Brain microvascular endothelial cell (primary cell): ENCODE results near the gene NUP62.

Experiments used
- DNase-seq: peaks from one replicate; pipeline ENCODE4 v3.0.0-alpha.2; 2020
- H3K27ac ChIP-seq: fragments of 250-450 bp; sonication (Bioruptor Pico); 2 replicates; pipeline ENCODE4 v1.5.1; 2020; ENCODE audit warnings: mild to moderate bottlenecking, moderate library complexity
- H3K27me3 ChIP-seq: fragments of 250-450 bp; sonication (Bioruptor Pico); replicated peaks from 2 replicates; pipeline ENCODE4 v1.5.1; 2020; ENCODE audit warnings: mild to moderate bottlenecking
- H3K36me3 ChIP-seq: fragments of 250-450 bp; sonication (Bioruptor Pico); replicated peaks from 2 replicates; pipeline ENCODE4 v1.5.1; 2020; ENCODE audit warnings: mild to moderate bottlenecking
- H3K4me3 ChIP-seq: 2 replicates; pipeline ENCODE4 v1.5.1; 2011; ENCODE audit warnings: low read depth, mild to moderate bottlenecking, control low read depth, low read length, moderate library complexity
- in situ Hi-C: cut with HindIII; loops from 2 replicates; pipeline ENCODE4 v1.10.0; 2017; ENCODE audit warnings: low sequenced_read_pairs, low pct_ligation_motif_present
- TF ChIP-seq, protein P1 (sequence below): IDR thresholded peaks from 2 replicates; pipeline ENCODE4 v1.5.1; 2011; ENCODE audit warnings: low read depth, mild to moderate bottlenecking, moderate library complexity, low read length, control low read depth, inconsistent platforms; ENCODE audit errors: missing control alignments

NUP62 gene

DNA sequence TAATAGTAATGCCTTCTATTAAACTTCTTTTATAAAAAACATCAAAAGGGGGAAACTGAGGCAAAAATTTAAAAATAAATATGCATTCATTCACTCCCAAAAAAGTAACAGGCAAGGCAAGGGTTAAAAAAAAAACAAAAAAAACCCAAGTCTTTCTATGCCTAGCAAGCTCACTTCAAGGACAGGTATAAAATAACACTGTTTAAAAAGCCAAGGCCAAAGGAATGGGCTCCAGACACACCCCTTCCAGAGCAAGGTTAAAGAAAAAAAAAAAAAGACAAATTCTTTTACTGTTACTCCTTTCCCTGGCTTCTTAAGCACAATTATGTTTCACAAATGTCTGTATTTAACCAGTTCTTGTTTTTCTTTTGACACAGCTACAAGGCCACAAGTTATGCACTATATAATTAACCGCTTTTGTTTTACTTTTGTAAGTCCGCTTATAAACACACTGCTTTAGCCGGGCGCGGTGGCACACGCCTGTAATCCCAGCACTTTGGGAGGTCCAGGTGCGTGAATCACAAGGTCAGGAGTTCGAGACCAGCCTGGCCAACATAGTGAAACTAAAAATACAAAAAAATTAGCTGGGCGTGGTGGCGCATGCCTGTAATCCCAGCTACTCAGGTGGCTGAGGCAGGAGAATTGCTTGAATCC is 28.1 kb upstream of the NUP62 start:
- TF ChIP-seq, protein P1, sequence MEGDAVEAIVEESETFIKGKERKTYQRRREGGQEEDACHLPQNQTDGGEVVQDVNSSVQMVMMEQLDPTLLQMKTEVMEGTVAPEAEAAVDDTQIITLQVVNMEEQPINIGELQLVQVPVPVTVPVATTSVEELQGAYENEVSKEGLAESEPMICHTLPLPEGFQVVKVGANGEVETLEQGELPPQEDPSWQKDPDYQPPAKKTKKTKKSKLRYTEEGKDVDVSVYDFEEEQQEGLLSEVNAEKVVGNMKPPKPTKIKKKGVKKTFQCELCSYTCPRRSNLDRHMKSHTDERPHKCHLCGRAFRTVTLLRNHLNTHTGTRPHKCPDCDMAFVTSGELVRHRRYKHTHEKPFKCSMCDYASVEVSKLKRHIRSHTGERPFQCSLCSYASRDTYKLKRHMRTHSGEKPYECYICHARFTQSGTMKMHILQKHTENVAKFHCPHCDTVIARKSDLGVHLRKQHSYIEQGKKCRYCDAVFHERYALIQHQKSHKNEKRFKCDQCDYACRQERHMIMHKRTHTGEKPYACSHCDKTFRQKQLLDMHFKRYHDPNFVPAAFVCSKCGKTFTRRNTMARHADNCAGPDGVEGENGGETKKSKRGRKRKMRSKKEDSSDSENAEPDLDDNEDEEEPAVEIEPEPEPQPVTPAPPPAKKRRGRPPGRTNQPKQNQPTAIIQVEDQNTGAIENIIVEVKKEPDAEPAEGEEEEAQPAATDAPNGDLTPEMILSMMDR = no peak
- in situ Hi-C loops = no loop called here
- H3K27ac ChIP-seq = no peak overlapping the region
- H3K36me3 ChIP-seq = no peaks in the 10 kb centered on the region
- no peak overlapping the region for H3K4me3 ChIP-seq
- no peaks in the 10 kb centered on the region for H3K27me3 ChIP-seq
- no peak for DNase-seq

DNA sequence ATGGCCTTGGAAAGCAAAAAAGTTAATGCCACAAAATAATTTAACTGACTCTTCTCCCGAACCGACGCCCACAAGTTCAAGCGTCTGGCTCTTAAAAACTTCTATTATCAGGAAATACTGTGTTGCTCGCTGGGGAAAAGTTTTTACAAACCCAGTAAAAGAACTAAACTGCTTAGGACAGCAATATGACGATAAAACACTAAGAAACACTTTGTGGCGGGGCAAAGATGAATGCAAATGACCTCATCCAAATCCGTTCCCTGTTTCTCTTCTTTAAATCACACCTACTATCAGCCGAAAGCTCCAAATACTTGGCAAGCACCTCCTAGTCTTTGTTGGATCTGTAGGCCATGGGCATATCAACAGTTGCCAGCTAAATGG is 26.8 kb upstream of the NUP62 start:
- no peaks in the 10 kb centered on the region for H3K36me3 ChIP-seq
- in situ Hi-C loops = no loop called here
- H3K27me3 ChIP-seq = no peaks in the 10 kb centered on the region
- TF ChIP-seq, protein P1 = no peak
- H3K4me3 ChIP-seq = no peak overlapping the region
- H3K27ac ChIP-seq = no peak overlapping the region
- no peak for DNase-seq

DNA sequence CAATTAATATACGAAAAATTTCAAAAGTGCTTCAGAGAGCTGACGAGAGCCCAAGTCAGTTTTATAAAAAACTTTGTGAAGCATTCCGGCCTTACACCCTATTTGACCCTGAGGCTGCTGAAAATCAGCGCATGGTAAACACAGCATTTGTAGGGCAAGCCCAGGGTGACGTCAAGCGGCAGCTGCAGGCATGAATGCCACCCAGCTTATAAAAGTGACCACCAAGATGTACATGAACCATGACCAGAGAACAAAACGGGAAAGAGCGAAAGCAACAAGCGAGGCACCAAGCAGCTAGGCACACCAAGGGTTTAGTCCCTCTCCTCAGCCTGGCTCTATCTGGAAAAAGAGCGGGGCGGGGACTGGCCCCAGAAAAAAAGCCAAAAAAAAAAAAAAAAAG is 25.6 kb upstream of the NUP62 start:
- Histone ChIP-seq H3K27ac (no peak overlapping the region), H3K36me3 (no peaks in the 10 kb centered on the region), H3K4me3 (no peak overlapping the region), H3K27me3 (no peaks in the 10 kb centered on the region)
- TF ChIP-seq, protein P1 = no peak
- DNase-seq = no peak
- in situ Hi-C loops = no loop called here

DNA sequence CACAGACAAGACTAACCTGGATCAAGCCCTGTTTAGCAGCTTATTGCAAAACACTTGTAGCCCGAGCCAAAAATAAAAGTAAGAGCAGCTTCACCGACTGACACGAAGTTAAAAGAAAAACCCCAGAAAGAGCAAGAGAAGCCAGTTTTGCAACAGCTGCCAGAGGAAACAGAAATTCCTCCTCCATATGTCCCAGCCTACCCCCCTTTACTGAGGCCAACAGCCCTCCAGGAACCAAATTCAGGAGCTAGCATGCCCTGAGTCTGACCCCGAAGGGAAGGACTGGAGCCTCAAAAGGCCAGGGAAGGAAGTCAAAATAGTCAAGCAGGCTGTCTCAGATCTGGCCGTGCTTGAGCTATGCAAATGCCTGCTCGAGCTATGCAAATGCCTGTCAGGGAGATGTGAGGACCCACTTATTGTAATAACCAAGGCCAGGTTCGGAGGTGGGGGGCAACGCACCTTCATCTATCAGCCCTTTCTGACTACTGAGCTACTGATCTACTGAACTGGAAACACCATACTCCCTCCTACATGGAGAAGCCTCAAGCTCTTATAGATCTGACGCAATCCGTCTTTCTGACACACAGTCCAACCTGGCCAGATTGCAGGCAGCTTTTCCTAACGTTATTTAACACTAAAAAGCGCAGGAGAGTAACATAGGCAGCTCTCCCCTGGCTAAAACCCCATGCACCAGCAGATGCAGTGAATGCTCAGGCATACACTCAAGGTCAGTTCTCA is 25.0 kb upstream of the NUP62 start:
- Histone ChIP-seq H3K27me3 (no peaks in the 10 kb centered on the region), H3K4me3 (no peak overlapping the region), H3K27ac (no peak overlapping the region), H3K36me3 (no peaks in the 10 kb centered on the region)
- TF ChIP-seq, protein P1 = no peak
- in situ Hi-C loops = no loop called here
- no peak for DNase-seq

DNA sequence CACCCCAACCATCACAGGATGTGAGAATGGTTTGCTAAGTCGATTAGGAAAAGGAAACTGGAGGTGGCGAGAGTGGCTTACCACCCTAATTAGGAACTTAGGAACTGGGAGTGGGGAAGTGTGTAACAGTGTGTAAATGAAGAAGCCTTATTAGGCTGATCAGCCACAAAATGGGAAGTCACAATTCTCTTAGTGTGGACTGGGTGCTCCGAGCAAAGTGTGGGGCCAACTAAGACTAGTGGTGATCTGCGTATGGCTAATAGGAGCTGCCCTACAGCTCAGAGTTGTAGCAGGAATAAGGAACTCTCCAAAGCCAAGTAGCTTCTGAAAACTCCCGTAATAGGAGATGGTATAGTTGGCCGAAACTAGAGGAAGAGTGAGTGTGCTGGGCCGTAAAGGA is 24.1 kb upstream of the NUP62 start:
- DNase-seq = no peak
- Histone ChIP-seq H3K4me3 (no peak overlapping the region), H3K27ac (no peak overlapping the region), H3K27me3 (no peaks in the 10 kb centered on the region), H3K36me3 (no peaks in the 10 kb centered on the region)
- in situ Hi-C loops = no loop called here
- TF ChIP-seq, protein P1 = no peak
